Measurements from ENCODE around the gene SFXN5.

The SFXN5 gene

GRCh38 chr2:72892506-72893173 lies 178.9 kb downstream of the SFXN5 start:
- DNase-seq, result peak; percentile 21 to 65

All from SHP77 (cell line).